Lung microvascular endothelial cell (primary cell): Measurements from ENCODE around the gene NPHS1. TPM values are rescaled to one million over a fixed set of nuclear protein-coding genes. Genes with fewer than 3 reads are reported as not detected.

Source experiments
- total RNA-seq: library from RNA; depleted of rRNA; stranded (reverse); fragments of >200 nt; gene quantifications from 2 replicates; pipeline ENCODE4 v1.2.1, GENCODE V29; 2014

The NPHS1 gene
- total RNA-seq, 1 donor from 2014 or later, result not detected

Other genes starting within 250 kb of the NPHS1 start
- gene HAUS5, start 239.8 kb downstream of the NPHS1 start, total RNA-seq, result 3.4 and 3.9 TPM in 2 replicates
- gene RBM42, start 223.5 kb downstream of the NPHS1 start, total RNA-seq, result 22.2 and 25.6 TPM in 2 replicates
- 0.20 and 0.44 TPM in 2 replicates for gene ETV2, start 210.8 kb downstream of the NPHS1 start, total RNA-seq
- gene COX6B1, start 204.2 kb downstream of the NPHS1 start, total RNA-seq, result 287 and 398 TPM in 2 replicates
- gene UPK1A, start 186.0 kb downstream of the NPHS1 start, total RNA-seq, result not detected in 2 replicates
- gene ZBTB32, start 147.9 kb downstream of the NPHS1 start, total RNA-seq, result not detected in 2 replicates
- gene KMT2B, start 134.5 kb downstream of the NPHS1 start, total RNA-seq, result 3.1 and 4.0 TPM in 2 replicates
- 0.20 and 1.1 TPM in 2 replicates for gene IGFLR1, start 110.1 kb downstream of the NPHS1 start, total RNA-seq
- gene U2AF1L4, start 107.1 kb downstream of the NPHS1 start, total RNA-seq, result 1.1 and 4.0 TPM in 2 replicates
- gene PSENEN, start 106.9 kb downstream of the NPHS1 start, total RNA-seq, result 16.5 and 16.6 TPM in 2 replicates
- gene LIN37, start 103.9 kb downstream of the NPHS1 start, total RNA-seq, result 2.4 and 5.0 TPM in 2 replicates
- 0.20 and 0.22 TPM in 2 replicates for gene HSPB6, start 95.5 kb downstream of the NPHS1 start, total RNA-seq
- 1.3 and 1.4 TPM in 2 replicates for gene PROSER3, start 94.3 kb downstream of the NPHS1 start, total RNA-seq
- gene ARHGAP33, start 76.9 kb downstream of the NPHS1 start, total RNA-seq, result 0.44 and 1.2 TPM in 2 replicates
- not detected in 2 replicates for gene PRODH2, start 39.7 kb downstream of the NPHS1 start, total RNA-seq
- gene KIRREL2, start 4.4 kb upstream of the NPHS1 start, total RNA-seq, result not detected in 2 replicates
- 1.2 and 2.2 TPM in 2 replicates for gene APLP1, start 16.1 kb upstream of the NPHS1 start, total RNA-seq
- 1.3 and 3.8 TPM in 2 replicates for gene NFKBID, start 48.0 kb upstream of the NPHS1 start, total RNA-seq
- 0.22 and 0.40 TPM in 2 replicates for gene HCST, start 50.0 kb upstream of the NPHS1 start, total RNA-seq
- not detected in 2 replicates for gene TYROBP, start 55.8 kb upstream of the NPHS1 start, total RNA-seq
- 1.3 and 2.0 TPM in 2 replicates for gene LRFN3, start 83.9 kb upstream of the NPHS1 start, total RNA-seq
- gene SDHAF1, start 142.7 kb upstream of the NPHS1 start, total RNA-seq, result 8.7 and 10.7 TPM in 2 replicates
- under 0.01 TPM in 1 of 2 replicates, not detected in the other for gene SYNE4, start 156.3 kb upstream of the NPHS1 start, total RNA-seq
- gene ALKBH6, start 161.7 kb upstream of the NPHS1 start, total RNA-seq, result 7.3 and 7.8 TPM in 2 replicates
- 2.6 and 2.8 TPM in 2 replicates for gene CLIP3, start 180.4 kb upstream of the NPHS1 start, total RNA-seq
- 0.87 and 1.8 TPM in 2 replicates for gene THAP8, start 201.8 kb upstream of the NPHS1 start, total RNA-seq
- 1.2 and 2.0 TPM in 2 replicates for gene WDR62, start 202.4 kb upstream of the NPHS1 start, total RNA-seq